Measurements from ENCODE around the gene ZCWPW1. TPM values are rescaled to one million over a fixed set of nuclear protein-coding genes. Genes with fewer than 3 reads are reported as not detected.

Gene ZCWPW1
- total and polyA plus RNA-seq, 2 of the 8 experiments (the other 6 are each of a cell fraction or from before 2014, with no cell fraction given) = 0.51 to 1.4 TPM

GRCh38 chr7:100452513-100452912 is 24.0 kb upstream of the ZCWPW1 start (continued):
- TF ChIP-seq CHD7 (IDR thresholded peaks at IDR 0.05; ENCODE audit: insufficient replicate concordance, low read length) = no peak
- no peak for TF ChIP-seq JUND (IDR thresholded peaks at IDR 0.05; ENCODE audit: low read length)
- no peak for TF ChIP-seq KDM4A (IDR thresholded peaks at IDR 0.05; ENCODE audit: low read depth, low read length, severe bottlenecking)
- no peak for TF ChIP-seq NANOG (IDR thresholded peaks at IDR 0.05; ENCODE audit: insufficient read depth, low read depth, low read length, poor library complexity, severe bottlenecking)
- TF ChIP-seq KDM5A (IDR thresholded peaks at IDR 0.05; ENCODE audit: low read length) = no peak
- TF ChIP-seq CHD1 (IDR thresholded peaks at IDR 0.05; ENCODE audit: low read depth, low read length) = no peak
